Erythroblast (primary cell): ENCODE results near the gene BNIPL.

ENCODE experiments used
- DNase-seq, 2 experiments: peaks; one replicate each; lab custom pipeline; 2025; lab: John Stamatoyannopoulos, UW
- GATA1 ChIP-seq: IDR thresholded peaks from 2 replicates; pipeline ENCODE4 v1.6.1; 2011; ENCODE audit warnings: low read depth, mild to moderate bottlenecking, control low read depth, low read length, moderate library complexity
- POLR2A ChIP-seq: IDR thresholded peaks from 2 replicates; pipeline ENCODE4 v1.6.1; 2011; ENCODE audit warnings: mild to moderate bottlenecking, low read length

BNIPL gene

DNA sequence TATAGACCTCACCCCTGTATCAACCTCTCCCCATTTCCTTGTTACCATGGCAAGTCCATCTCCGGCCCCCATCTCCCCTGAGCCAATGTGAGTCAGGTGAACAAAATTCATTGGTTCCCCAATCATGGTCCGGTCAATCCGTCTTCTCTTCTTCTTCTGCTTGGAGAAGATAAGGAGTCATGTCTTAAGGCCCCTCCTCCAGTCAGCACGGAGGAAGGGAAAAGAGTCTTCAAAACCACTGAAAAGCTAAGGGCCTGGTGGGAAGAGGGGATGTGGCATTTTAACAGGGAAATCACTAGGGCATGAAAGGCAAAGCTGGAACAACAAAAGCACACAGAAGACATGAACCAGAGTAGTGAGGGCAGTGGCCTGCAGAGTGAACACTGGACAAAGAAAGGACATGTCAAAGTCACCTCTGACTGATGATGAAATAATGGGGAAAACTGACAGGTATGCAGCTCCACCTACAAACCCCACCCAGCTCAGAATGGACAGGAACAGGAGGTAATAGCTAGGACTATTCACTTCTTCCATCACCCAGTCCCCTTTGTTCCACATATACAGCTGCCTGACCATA lies 18.7 kb downstream of the BNIPL start:
- TF ChIP-seq GATA1 = no peak
- TF ChIP-seq POLR2A = peak; percentile 23
- peak; percentile 71 to 80 for DNase-seq

DNA sequence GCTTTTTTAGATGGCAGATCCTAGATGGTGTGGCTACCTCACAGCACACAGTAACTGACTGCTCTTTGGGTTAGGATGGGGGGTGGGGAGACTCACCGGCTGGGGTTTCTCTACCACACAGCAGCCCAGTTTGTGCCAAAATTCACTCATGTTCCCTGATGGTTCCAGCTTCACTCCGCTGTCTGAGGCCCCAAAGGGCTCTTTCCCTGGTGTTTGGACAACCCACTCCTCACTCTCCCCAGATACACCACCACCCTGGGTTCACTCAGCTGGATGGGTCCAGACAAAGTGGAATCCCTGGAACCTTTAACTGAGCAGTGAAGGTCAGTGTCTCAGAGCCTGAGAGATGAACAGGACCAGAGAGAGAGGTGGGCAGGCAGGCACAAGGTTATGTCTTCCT lies 19.2 kb downstream of the BNIPL start:
- TF ChIP-seq POLR2A (peak; percentile 1), GATA1 (no peak)
- DNase-seq = no peak

DNA sequence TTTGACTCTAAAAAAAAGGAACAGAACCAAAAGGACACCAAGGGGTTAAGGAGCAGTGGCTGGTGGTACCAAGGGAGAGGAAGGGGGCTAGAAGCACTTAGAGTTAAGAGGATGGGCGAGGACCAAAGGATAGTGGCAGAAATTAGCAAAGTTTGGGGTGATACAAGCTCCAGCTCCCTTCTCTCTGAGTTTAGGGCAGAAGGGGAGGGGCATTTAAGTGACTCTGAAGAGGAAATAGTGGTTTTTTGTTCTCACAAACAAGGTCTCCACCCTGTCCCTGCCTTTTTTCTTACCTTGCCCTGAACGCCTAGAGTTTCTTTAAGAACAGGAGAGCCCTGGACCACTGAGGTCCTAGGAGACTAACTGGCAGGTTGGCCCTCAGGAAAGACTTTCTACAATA lies 19.8 kb downstream of the BNIPL start:
- TF ChIP-seq POLR2A (no peak), GATA1 (no peak)
- peak in 1 of 2 experiments; percentile 27 for DNase-seq

DNA sequence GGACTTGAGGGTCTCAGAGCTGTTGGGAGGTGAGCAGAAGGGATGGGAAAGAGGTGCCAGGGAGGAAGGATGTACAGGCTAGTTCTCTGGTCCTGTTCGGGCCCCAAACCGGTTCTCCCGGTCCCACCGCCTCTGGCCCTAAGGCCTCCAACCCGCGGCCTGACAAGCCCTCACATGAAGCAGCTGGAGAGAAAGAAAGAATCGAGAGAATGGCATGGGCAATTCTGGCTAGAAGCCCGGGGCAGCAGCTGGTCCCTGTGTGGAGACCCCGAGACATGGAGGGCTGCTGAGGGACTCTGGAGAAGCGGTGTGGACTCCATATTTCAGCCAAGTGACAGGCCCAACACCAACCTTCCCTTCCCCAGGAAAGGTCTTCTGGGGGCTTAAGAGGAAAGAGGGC lies 22.3 kb downstream of the BNIPL start:
- DNase-seq = peak in 1 of 2 experiments; percentile 48
- TF ChIP-seq GATA1 = no peak

DNA sequence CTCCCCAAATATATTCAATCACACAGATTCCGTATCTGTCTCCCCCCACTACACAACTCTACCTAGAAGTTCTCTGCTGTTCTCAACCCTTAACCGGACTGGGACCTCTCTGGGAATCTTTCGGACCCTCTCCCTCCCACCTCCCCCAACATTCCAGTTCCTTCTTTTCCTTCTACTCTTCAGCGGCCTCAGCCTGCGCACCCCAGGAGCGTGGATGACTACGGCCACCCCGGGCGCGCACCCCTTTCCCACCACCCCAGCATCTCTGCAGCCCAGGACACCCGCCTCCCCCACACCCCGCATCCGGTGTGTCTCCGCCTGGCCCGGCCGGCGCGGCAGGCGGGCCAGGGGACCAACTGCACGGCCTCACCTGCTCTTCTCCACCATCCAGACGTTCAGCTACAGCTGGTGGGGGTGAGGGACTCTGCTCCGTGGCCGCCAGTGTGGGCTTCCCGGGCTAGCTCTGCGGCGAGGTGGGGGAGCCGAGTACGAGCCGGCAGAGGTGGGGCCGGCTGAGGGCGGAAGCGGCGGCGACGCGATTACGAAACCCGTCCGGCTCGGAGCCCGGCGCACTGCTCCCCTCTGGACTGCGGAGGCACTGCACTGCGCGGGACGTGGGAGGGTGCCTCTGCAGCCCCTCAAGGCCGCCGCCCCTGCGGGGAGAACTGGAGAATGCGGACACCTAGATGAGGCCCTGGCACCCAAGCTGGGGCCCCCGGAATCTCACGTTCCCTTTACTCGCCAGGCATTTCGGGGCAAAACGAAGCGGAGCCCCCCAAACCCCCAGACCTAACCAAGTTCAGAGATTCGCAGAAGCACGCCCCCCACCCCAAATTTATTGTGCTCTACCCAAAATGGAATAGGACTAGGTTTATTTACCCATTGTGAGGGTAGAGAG lies 23.0 kb downstream of the BNIPL start, which contains the start of gene CDC42SE1:
Gene CDC42SE1, minus strand, starts transcription at position 514 of the 898 bp plus-strand sequence. CDS start 3,892 bp downstream, outside the sequence.
- TF ChIP-seq POLR2A = peak; percentile 85
- no peak for TF ChIP-seq GATA1

DNA sequence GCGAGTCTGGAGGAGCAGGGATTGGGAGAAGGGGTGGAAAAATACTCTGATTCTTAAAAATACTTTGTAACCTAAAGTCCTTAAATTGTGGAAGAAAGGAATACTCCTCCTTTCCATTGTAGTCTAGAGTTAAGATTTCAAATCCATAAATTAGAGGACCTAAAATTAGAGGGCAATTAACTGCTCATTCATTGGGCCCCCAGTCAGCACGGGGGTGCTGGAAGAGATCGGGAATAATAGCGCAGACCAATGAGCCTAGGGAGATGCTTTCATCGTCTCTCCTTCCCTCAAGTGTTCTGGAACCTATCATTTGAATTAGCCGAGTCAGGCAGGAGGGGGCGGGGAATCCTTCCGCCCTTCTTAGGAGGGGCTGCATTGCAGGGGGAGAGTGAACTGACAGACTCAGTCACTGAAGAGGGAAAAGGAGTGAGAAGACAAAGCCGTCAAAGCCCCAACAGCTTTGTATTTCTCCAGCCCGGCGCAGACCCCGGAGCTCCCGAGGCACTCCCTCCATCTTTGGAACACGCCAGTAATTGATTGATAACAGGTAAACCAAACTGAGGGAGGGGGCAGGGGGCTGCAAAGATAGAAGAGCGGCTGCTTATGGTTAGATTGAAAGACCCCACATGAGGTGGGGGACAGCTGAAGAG lies 23.7 kb downstream of the BNIPL start, which contains the start of gene MLLT11:
Gene MLLT11, plus strand, starts transcription at position 391 of the 650 bp plus-strand sequence. CDS start 6,828 bp downstream, outside the sequence.
- DNase-seq = peak; percentile 56 to 60
- TF ChIP-seq POLR2A (no peak), GATA1 (no peak)

More for the DNA sequence above, 23.0 kb downstream of the BNIPL start, which contains the start of gene CDC42SE1:
- DNase-seq = peak; percentile 89 to 93

DNA sequence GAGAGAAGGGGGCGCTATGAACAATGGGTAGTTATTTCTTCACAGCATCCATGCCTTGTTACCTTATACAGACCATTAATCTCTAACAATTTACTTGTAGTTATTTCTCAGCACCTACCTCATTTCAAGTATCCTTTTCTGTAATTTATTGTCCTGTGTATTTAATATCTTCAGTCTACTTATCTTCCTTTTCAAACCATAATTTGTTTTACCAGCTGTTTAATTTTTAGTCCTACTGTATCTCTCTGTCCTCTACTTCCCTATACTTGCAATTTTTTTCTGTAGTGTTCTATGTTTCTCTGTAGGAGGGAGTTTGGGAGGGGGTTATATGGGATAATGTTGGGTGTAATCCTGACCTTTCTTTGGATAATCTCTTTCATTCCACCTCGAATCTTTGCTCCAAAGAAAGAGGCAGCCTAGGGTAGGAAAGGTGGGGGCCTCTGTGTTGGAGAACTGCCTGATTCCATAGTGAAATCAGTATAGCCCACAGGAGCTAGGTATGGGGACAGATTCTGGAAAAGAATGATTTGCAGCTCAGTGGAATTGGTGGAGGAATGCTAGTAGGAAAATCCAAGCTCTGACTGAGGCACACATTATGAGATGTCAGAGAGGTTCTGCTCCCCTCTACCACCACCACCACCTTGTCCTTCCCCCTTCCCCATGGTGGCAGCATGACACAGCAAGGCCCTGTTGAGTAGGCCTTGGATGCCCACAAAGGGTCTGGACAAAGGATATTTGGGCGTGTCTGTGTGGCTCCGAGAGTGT lies 24.5 kb downstream of the BNIPL start:
- no peak for DNase-seq
- no peak for TF ChIP-seq GATA1
- no peak for TF ChIP-seq POLR2A

DNA sequence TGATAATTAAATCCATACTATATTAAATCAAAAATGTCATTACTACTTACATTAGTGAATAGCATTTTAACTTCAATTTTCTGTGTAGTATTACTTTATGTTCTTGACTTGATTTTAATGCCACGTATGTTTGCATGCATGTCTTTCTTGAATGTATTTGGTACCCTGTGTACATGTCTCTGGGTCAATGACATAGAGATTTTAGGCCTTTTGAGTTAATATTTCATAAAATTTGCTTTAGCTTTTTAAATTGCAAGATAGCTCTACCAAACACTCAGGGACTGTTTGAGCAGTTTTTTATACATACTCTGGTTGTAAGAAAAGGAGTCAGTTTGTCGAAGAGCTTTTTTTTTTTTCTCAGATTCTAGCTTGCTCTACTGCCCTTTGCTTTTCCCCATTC lies 25.3 kb downstream of the BNIPL start:
- DNase-seq = no peak
- no peak for TF ChIP-seq POLR2A
- no peak for TF ChIP-seq GATA1

DNA sequence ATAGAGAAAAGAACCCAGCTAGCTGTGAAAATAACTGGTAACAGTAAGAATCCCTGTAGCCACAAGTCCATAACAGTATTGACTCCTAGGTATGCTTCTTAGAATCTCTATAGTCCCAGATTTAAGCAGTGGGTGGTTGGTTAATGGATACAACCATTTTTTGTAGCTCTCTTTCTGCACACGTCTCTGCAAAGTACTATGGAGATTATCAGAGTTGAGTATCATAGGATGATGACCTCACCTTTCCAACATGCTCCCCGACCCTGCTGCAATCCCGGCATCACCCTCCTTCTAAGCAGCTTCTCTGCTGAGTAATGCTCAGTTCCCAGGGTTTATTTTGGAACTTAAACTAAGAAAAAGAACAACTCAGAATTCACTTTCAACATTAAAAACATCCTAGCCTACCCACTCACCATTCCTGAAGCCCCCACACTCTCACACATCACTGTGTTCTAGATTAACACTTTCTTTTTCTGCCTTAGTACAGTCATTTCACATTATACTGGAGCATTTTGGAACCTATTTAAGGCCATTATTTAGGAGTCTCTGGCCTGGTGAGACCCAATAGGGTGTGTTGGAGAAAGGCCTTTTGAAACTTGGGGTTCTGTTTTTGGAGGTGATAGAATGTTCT lies 26.5 kb downstream of the BNIPL start:
- TF ChIP-seq GATA1 = no peak
- no peak for TF ChIP-seq POLR2A
- DNase-seq = peak in 1 of 2 experiments; percentile 79

DNA sequence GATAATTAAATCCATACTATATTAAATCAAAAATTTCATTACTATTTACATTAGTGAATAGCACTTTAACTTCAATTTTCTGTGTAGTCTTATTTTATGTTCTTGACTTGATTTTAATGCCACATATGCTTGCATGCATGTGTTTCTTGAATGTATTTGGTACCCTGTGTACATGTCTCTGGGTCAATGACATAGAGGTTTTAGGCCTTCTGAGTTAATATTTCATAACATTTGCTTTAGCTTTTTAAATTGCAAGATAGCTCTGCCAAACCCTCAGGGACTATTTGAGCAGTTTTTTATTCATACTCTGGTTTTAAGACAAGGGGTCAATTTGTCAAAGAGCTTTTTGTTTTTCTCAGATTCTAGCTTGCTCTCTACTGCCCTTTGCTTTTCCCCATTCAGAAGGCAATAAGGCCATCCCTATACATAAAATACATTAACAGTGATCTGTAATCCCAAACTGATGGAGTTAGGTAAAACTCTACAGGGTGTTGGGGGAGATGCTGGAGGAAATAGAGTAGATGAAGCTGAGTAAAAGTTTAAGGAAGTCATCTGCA lies 28.8 kb downstream of the BNIPL start:
- TF ChIP-seq GATA1 (no peak), POLR2A (no peak)
- DNase-seq = no peak

DNA sequence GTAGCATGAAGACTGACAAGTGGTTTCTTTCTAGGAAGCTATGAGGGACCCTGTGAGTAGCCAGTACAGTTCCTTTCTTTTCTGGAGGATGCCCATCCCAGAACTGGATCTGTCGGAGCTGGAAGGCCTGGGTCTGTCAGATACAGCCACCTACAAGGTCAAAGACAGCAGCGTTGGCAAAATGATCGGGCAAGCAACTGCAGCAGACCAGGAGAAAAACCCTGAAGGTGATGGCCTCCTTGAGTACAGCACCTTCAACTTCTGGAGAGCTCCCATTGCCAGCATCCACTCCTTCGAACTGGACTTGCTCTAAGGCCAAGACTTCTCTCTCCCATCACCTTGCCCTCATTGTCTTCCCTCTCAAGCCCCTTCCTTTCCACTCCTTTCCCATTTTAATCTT lies 30.8 kb downstream of the BNIPL start:
- TF ChIP-seq POLR2A = no peak
- TF ChIP-seq GATA1 = no peak
- no peak for DNase-seq

DNA sequence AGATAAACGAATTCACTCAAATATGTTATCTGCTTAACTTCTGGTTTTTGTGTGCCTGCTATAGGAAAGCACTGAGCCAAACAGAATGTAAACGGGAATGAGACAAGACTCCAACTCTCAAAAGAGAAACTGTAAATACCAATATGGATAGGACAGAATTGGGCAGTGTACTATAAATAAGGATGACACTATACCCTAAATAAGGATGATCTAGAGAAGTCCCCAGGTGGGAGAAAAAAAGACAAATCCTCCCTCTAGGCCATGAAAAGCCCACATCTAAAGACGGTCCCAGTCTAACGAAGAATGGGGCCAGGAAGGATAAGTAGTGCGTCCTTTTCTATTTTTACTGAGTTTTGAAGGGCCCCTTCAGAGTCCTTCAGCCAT lies 32.7 kb downstream of the BNIPL start:
- no peak for DNase-seq
- TF ChIP-seq POLR2A (no peak), GATA1 (no peak)
